AG04449 (cell line): Measurements from ENCODE around the gene USP32.

ENCODE experiments used
- CTCF ChIA-PET: fragments of 350-600 bp; formaldehyde crosslinking; extraction: SDS; loops from one replicate; lab custom pipeline; 2021; ENCODE audit warnings: antibody characterized with exemption; lab: Yijun Ruan, JAX
- POLR2A ChIA-PET: fragments of 400-600, 350-600 bp; formaldehyde crosslinking; extraction: SDS; loops from one replicate; lab custom pipeline; 2020; ENCODE audit warnings: antibody characterized with exemption, inconsistent platforms; lab: Yijun Ruan, JAX
- DNase-seq: peaks from one replicate; pipeline ENCODE4 v3.0.0-alpha.2; 2010; ENCODE audit warnings: low read depth, low spot score
- H3K4me3 ChIP-seq: 2 replicates; pipeline ENCODE4 v1.5.1; 2011; ENCODE audit warnings: low read depth, mild to moderate bottlenecking, control low read depth, low read length
- TF ChIP-seq, protein P1 (sequence below): IDR thresholded peaks from one replicate; pipeline ENCODE4 v1.5.1; 2011; ENCODE audit warnings: mild to moderate bottlenecking, moderate library complexity, low read length, control low read depth, inconsistent platforms; ENCODE audit not compliant: insufficient read depth; ENCODE audit errors: missing control alignments

The USP32 gene

DNA sequence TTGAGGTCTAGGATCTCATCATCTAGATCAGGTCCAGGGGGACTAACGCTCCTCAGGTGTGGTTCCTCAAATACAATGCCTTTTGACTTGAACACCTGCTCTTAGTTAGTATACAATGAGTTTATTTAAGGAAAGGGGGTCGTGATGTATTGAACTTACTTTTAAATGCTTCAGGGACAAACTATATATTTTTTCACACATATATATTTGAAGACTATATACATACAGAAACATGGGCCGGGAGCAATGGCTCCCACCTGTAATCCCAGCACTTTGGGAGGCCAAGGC is 11.5 kb upstream of the USP32 start:
- no peak overlapping the region for H3K4me3 ChIP-seq
- TF ChIP-seq, protein P1, sequence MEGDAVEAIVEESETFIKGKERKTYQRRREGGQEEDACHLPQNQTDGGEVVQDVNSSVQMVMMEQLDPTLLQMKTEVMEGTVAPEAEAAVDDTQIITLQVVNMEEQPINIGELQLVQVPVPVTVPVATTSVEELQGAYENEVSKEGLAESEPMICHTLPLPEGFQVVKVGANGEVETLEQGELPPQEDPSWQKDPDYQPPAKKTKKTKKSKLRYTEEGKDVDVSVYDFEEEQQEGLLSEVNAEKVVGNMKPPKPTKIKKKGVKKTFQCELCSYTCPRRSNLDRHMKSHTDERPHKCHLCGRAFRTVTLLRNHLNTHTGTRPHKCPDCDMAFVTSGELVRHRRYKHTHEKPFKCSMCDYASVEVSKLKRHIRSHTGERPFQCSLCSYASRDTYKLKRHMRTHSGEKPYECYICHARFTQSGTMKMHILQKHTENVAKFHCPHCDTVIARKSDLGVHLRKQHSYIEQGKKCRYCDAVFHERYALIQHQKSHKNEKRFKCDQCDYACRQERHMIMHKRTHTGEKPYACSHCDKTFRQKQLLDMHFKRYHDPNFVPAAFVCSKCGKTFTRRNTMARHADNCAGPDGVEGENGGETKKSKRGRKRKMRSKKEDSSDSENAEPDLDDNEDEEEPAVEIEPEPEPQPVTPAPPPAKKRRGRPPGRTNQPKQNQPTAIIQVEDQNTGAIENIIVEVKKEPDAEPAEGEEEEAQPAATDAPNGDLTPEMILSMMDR, result no peak
- POLR2A ChIA-PET, result no interaction called here
- no peak for DNase-seq
- CTCF ChIA-PET, result interaction anchor here (0.6 kb wide), 1 partner anchor 233 kb away, joined by 3 read pairs; no protein-coding TSS in a partner anchor

- TF ChIP-seq, protein P1, result no peak
- DNase-seq, result no peak
- CTCF ChIA-PET, result interaction anchor here (1.2 kb wide), 1 partner anchor 10 kb away, joined by 5 read pairs; the partner anchor contains the start of gene USP32
- POLR2A ChIA-PET, result no interaction called here
- H3K4me3 ChIP-seq, result no peak overlapping the region
Observed at GRCh38 chr17:60401819-60402218, 9.9 kb upstream of the USP32 start.

DNA sequence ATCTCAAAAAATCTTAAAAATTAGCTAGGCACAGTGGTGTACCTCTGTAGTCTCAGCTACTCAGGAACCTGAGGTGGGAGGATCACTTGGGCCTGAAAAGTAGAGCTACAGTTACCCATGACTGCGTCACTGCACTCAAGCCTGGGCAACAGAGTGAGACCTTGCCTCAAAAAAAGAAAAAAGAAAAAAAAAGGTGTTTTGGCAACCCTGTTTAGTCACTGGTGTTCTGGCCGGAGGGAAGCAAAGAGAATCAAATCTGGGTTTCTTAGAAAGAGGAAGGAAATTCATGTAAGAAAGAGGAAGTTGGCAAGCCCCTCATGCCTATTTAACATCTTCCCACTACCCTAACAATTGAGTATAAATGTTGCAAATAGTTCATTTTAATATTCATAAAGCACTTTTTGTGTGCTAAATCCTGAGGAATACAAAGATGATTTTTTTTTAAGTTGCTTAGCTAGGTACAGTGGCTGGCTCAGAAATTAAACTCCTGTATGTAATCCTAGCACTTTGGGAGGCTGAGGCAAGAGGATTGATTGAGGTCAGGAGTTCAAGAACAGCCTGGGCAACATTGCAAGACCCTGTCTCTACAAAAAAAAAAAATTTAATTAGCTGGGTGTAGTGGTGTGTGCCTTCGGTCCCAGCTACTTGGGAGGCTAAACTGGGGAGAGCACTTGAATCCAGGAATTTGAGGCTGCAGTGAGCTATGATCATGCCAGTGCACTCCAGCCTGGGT is 6.5 kb upstream of the USP32 start:
- no peak overlapping the region for H3K4me3 ChIP-seq
- ChIA-PET POLR2A (no interaction called here), CTCF (interaction anchor here (0.7 to 3.7 kb wide), 4 partner anchors 23 to 170 kb away, joined by 3 to 11 read pairs (median 3); no protein-coding TSS in a partner anchor)
- TF ChIP-seq, protein P1, result no peak
- no peak for DNase-seq

DNA sequence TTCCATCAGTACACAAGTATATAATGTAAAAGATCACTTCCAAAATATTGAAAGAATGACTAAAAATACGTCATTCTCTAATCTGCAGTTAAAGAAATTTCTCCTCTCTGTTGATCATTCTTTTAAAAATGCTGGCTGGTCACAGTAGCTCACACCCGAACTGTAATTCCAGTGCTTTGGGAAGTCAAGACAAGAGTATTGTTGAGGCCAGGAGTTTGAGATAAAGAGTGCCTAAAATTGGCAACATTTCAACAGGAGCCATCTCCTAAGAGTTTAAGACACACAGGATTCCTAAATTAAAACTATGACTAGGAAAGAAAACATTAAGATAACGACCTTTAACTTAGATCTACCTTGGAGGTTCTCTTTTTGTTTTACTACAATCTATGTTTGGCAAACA is 4.5 kb upstream of the USP32 start:
- CTCF ChIA-PET, result interaction anchor here (1.5 kb wide), 1 partner anchor 25 kb away, joined by 4 read pairs; no protein-coding TSS in a partner anchor
- TF ChIP-seq, protein P1, result no peak
- H3K4me3 ChIP-seq, result no peak overlapping the region
- POLR2A ChIA-PET, result no interaction called here
- DNase-seq, result no peak

- DNase-seq, result no peak
- POLR2A ChIA-PET, result no interaction called here
- no peak overlapping the region for H3K4me3 ChIP-seq
- CTCF ChIA-PET, result interaction anchor here (1.5 kb wide), 1 partner anchor 25 kb away, joined by 4 read pairs; no protein-coding TSS in a partner anchor
- TF ChIP-seq, protein P1, result no peak
Observed at GRCh38 chr17:60395508-60396065, 3.7 kb upstream of the USP32 start.
